Stimulated activated naive CD8-positive, alpha-beta T cell treated with anti-CD3 and anti-CD28 coated beads, Interleukin-15, Interleukin-2, amounts not matched to agents 100 ng/mL and 50 ng/mL, for 24 hours (primary cell): ENCODE results near the gene OPRM1.

Experiments
- H3K27ac Mint-ChIP-seq: one replicate; pipeline ENCODE4 v1.8.0; 2021; ENCODE audit warnings: mild to moderate bottlenecking, mixed read lengths
- H3K27me3 Mint-ChIP-seq: one replicate; pipeline ENCODE4 v1.8.0; 2021; ENCODE audit warnings: mixed read lengths
- H3K36me3 Mint-ChIP-seq: one replicate; pipeline ENCODE4 v1.8.0; 2021; ENCODE audit warnings: low read depth, mixed read lengths
- H3K4me1 Mint-ChIP-seq: one replicate; pipeline ENCODE4 v1.8.0; 2021; ENCODE audit warnings: low read depth, mixed read lengths
- H3K4me3 Mint-ChIP-seq: one replicate; pipeline ENCODE4 v1.8.0; 2021; ENCODE audit warnings: mild to moderate bottlenecking, mixed read lengths
- H3K9me3 Mint-ChIP-seq: one replicate; pipeline ENCODE4 v1.8.0; 2021; ENCODE audit warnings: mixed read lengths

Gene OPRM1

GRCh38 chr6:154242617-154243357 lies 203.7 kb downstream of the OPRM1 start:
- Mint-ChIP-seq H3K4me1 (peaks cover 85% of the 10 kb centered on the region), H3K27me3 (no peaks in the 10 kb centered on the region), H3K27ac (peak overlapping the region; percentile 95), H3K36me3 (peaks cover 9% of the 10 kb centered on the region), H3K9me3 (peaks cover 8% of the 10 kb centered on the region), H3K4me3 (peak overlapping the region; percentile 94)

GRCh38 chr6:154243793-154244750 lies 205.0 kb downstream of the OPRM1 start:
- peak overlapping the region; percentile 95 for H3K27ac Mint-ChIP-seq
- H3K36me3 Mint-ChIP-seq, result peaks cover 9% of the 10 kb centered on the region
- peaks cover 89% of the 10 kb centered on the region for H3K4me1 Mint-ChIP-seq
- H3K4me3 Mint-ChIP-seq, result peak overlapping the region; percentile 94
- H3K27me3 Mint-ChIP-seq, result no peaks in the 10 kb centered on the region
- peaks cover 8% of the 10 kb centered on the region for H3K9me3 Mint-ChIP-seq

GRCh38 chr6:154245506-154245905 lies 206.5 kb downstream of the OPRM1 start:
- Mint-ChIP-seq H3K4me1 (peaks cover 90% of the 10 kb centered on the region), H3K27me3 (no peaks in the 10 kb centered on the region), H3K4me3 (peak overlapping the region; percentile 94), H3K27ac (peak overlapping the region; percentile 95), H3K9me3 (peaks cover 8% of the 10 kb centered on the region), H3K36me3 (peaks cover 9% of the 10 kb centered on the region)

GRCh38 chr6:154246723-154247118 lies 207.7 kb downstream of the OPRM1 start:
- Mint-ChIP-seq H3K27me3 (no peaks in the 10 kb centered on the region), H3K36me3 (peaks cover 9% of the 10 kb centered on the region), H3K9me3 (peaks cover 8% of the 10 kb centered on the region), H3K27ac (peak overlapping the region; percentile 95), H3K4me1 (peaks cover 90% of the 10 kb centered on the region), H3K4me3 (peak overlapping the region; percentile 94)

GRCh38 chr6:154247119-154247861 lies 208.2 kb downstream of the OPRM1 start:
- H3K36me3 Mint-ChIP-seq, result peaks cover 9% of the 10 kb centered on the region
- H3K27me3 Mint-ChIP-seq, result no peaks in the 10 kb centered on the region
- peaks cover 11% of the 10 kb centered on the region for H3K9me3 Mint-ChIP-seq
- H3K4me1 Mint-ChIP-seq, result peaks cover 90% of the 10 kb centered on the region
- peak overlapping the region; percentile 94 for H3K4me3 Mint-ChIP-seq
- peak overlapping the region; percentile 90 for H3K27ac Mint-ChIP-seq

GRCh38 chr6:154249499-154250298 lies 210.7 kb downstream of the OPRM1 start:
- no peaks in the 10 kb centered on the region for H3K27me3 Mint-ChIP-seq
- H3K27ac Mint-ChIP-seq, result peak overlapping the region; percentile 78
- H3K4me3 Mint-ChIP-seq, result peak overlapping the region; percentile 71
- H3K36me3 Mint-ChIP-seq, result peaks cover 5% of the 10 kb centered on the region
- peaks cover 79% of the 10 kb centered on the region for H3K4me1 Mint-ChIP-seq
- H3K9me3 Mint-ChIP-seq, result peaks cover 10% of the 10 kb centered on the region

- Mint-ChIP-seq H3K9me3 (peaks cover 24% of the 10 kb centered on the region), H3K4me3 (no peak overlapping the region)
These were observed 212.1 kb downstream of the OPRM1 start for GRCh38 chr6:154251116-154251515.

GRCh38 chr6:154252678-154253077 lies 213.6 kb downstream of the OPRM1 start:
- Mint-ChIP-seq H3K27me3 (no peaks in the 10 kb centered on the region), H3K4me1 (peaks cover 69% of the 10 kb centered on the region), H3K9me3 (peaks cover 28% of the 10 kb centered on the region), H3K4me3 (no peak overlapping the region), H3K27ac (no peak overlapping the region), H3K36me3 (peaks cover 16% of the 10 kb centered on the region)

More at GRCh38 chr6:154251116-154251515, 212.1 kb downstream of the OPRM1 start:
- peaks cover 12% of the 10 kb centered on the region for H3K36me3 Mint-ChIP-seq
- no peak overlapping the region for H3K27ac Mint-ChIP-seq
- no peaks in the 10 kb centered on the region for H3K27me3 Mint-ChIP-seq
- peaks cover 67% of the 10 kb centered on the region for H3K4me1 Mint-ChIP-seq

- H3K36me3 Mint-ChIP-seq, result peaks cover 16% of the 10 kb centered on the region
- H3K4me1 Mint-ChIP-seq, result peaks cover 52% of the 10 kb centered on the region
- peaks cover 26% of the 10 kb centered on the region for H3K9me3 Mint-ChIP-seq
- H3K27ac Mint-ChIP-seq, result peak overlapping the region; percentile 49
- H3K4me3 Mint-ChIP-seq, result no peak overlapping the region
- H3K27me3 Mint-ChIP-seq, result no peaks in the 10 kb centered on the region
These were observed 218.0 kb downstream of the OPRM1 start for GRCh38 chr6:154257067-154257466.

- peaks cover 45% of the 10 kb centered on the region for H3K4me1 Mint-ChIP-seq
- peaks cover 25% of the 10 kb centered on the region for H3K9me3 Mint-ChIP-seq
- H3K36me3 Mint-ChIP-seq, result peaks cover 16% of the 10 kb centered on the region
- H3K27me3 Mint-ChIP-seq, result no peaks in the 10 kb centered on the region
- peak overlapping the region; percentile 9 for H3K27ac Mint-ChIP-seq
- no peak overlapping the region for H3K4me3 Mint-ChIP-seq
These were observed 219.2 kb downstream of the OPRM1 start for GRCh38 chr6:154258064-154258757.

- Mint-ChIP-seq H3K27ac (no peak overlapping the region), H3K4me3 (no peak overlapping the region), H3K27me3 (no peaks in the 10 kb centered on the region), H3K4me1 (peaks cover 44% of the 10 kb centered on the region), H3K36me3 (no peaks in the 10 kb centered on the region), H3K9me3 (no peaks in the 10 kb centered on the region)
These were observed 222.8 kb downstream of the OPRM1 start for GRCh38 chr6:154261688-154262397.

- Mint-ChIP-seq H3K27me3 (no peaks in the 10 kb centered on the region), H3K36me3 (no peaks in the 10 kb centered on the region), H3K4me3 (no peak overlapping the region), H3K9me3 (no peaks in the 10 kb centered on the region), H3K27ac (no peak overlapping the region), H3K4me1 (peaks cover 35% of the 10 kb centered on the region)
These were observed 227.6 kb downstream of the OPRM1 start for GRCh38 chr6:154266560-154267099.
